Measurements from ENCODE around the gene SEZ6. TPM values are rescaled to one million over a fixed set of nuclear protein-coding genes. Genes with fewer than 3 reads are reported as not detected.

SEZ6 gene
- total RNA-seq, 1 experiment from 2014 or later = not detected

GRCh38 chr17:28968914-28969295 is 36.9 kb downstream of the SEZ6 start:
- POLR2A ChIA-PET (ENCODE audit: unreplicated experiment) = no interaction called here
- CTCF ChIA-PET = no interaction called here
- TF ChIP-seq, protein P1, sequence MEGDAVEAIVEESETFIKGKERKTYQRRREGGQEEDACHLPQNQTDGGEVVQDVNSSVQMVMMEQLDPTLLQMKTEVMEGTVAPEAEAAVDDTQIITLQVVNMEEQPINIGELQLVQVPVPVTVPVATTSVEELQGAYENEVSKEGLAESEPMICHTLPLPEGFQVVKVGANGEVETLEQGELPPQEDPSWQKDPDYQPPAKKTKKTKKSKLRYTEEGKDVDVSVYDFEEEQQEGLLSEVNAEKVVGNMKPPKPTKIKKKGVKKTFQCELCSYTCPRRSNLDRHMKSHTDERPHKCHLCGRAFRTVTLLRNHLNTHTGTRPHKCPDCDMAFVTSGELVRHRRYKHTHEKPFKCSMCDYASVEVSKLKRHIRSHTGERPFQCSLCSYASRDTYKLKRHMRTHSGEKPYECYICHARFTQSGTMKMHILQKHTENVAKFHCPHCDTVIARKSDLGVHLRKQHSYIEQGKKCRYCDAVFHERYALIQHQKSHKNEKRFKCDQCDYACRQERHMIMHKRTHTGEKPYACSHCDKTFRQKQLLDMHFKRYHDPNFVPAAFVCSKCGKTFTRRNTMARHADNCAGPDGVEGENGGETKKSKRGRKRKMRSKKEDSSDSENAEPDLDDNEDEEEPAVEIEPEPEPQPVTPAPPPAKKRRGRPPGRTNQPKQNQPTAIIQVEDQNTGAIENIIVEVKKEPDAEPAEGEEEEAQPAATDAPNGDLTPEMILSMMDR (conservative IDR thresholded peaks at IDR 0.05; ENCODE audit: low read depth, low read length) = no peak
- TF ChIP-seq EZH2 (IDR thresholded peaks at IDR 0.05; ENCODE audit: low read length, unreplicated experiment) = no peak
- TF ChIP-seq EZH2phosphoT487 (IDR thresholded peaks at IDR 0.05; ENCODE audit: borderline replicate concordance, low read length) = no peak
- Histone ChIP-seq H2AFZ (ENCODE audit: low read length) (no peak overlapping the region), H3K9me2 (replicated peaks; ENCODE audit: low read length) (no peaks in the 10 kb centered on the region), H3K27ac (ENCODE audit: low read length) (no peak overlapping the region), H3K4me1 (ENCODE audit: insufficient read depth, low read length) (no peaks in the 10 kb centered on the region), H3K9ac (ENCODE audit: low read length) (no peak overlapping the region), H3K9me3 (ENCODE audit: low read length) (no peaks in the 10 kb centered on the region), H3K36me3 (ENCODE audit: low read depth, low read length) (no peaks in the 10 kb centered on the region), H3F3A (ENCODE audit: low read length, unreplicated experiment) (no peaks in the 10 kb centered on the region), H3K4me2 (ENCODE audit: low read length) (no peak overlapping the region), H3K27me3 (ENCODE audit: low read length) (peaks cover 5% of the 10 kb centered on the region; the same call in 1 of the 2 replicates), H3K4me3 (ENCODE audit: low read length) (no peak overlapping the region), H4K20me1 (ENCODE audit: low read length) (no peaks in the 10 kb centered on the region), H3K79me2 (ENCODE audit: low read length) (no peaks in the 10 kb centered on the region)
- intact Hi-C loops (cut with micrococcal nuclease) = no loop called here
- no peak for ATAC-seq
- no peak for DNase-seq
- no TSS peak for BruUV-seq (replicated peaks)

DNA sequence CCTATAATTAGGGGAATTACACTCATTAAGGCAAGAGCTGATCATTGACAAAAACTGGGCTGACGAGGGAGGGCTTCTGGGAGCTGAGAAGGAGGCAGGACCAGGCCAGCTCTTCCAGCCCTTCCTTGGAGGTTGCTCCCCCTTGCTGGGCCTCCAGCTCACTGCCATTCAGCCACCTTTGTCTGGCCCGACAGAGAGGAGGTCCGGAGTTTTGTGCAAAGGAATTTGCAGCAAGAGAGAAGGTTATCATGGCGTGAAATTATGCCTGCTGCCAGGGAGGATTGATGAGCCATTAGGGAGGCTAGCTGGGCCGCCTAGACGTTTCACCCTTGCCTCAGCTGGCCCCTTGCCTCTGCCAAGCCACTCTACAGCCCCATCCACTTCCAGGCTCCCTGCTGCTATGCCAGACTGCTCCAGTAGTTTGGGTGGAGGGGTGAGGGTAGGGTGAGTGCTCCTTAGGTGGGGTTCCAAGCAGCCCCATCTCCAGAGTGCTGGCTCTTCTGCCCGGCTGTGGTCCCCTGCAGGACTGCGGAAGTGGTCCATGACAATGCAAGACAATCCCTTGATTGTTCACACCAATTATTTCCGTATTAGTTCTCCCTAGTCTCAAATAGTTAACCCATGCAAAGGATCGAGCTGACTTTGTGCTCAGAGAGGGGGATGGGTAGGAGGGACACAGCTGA is 37.5 kb downstream of the SEZ6 start:
- Histone ChIP-seq H3K27me3 (ENCODE audit: low read length) (peaks cover 8% of the 10 kb centered on the region), H3K9me3 (ENCODE audit: low read length) (no peaks in the 10 kb centered on the region), H3K9me2 (replicated peaks; ENCODE audit: low read length) (no peaks in the 10 kb centered on the region), H3K27ac (ENCODE audit: low read length) (no peak overlapping the region), H3K4me3 (ENCODE audit: low read length) (no peak overlapping the region), H3K79me2 (ENCODE audit: low read length) (no peaks in the 10 kb centered on the region), H3F3A (ENCODE audit: low read length, unreplicated experiment) (no peaks in the 10 kb centered on the region), H4K20me1 (ENCODE audit: low read length) (no peaks in the 10 kb centered on the region), H3K36me3 (ENCODE audit: low read depth, low read length) (no peaks in the 10 kb centered on the region), H3K4me2 (ENCODE audit: low read length) (no peak overlapping the region), H3K4me1 (ENCODE audit: insufficient read depth, low read length) (no peaks in the 10 kb centered on the region), H2AFZ (ENCODE audit: low read length) (no peak overlapping the region), H3K9ac (ENCODE audit: low read length) (no peak overlapping the region)
- ATAC-seq (no peak), DNase-seq (no peak)
- intact Hi-C loops (cut with micrococcal nuclease) = no loop called here
- POLR2A ChIA-PET (ENCODE audit: unreplicated experiment) = no interaction called here
- TF ChIP-seq EZH2phosphoT487 (IDR thresholded peaks at IDR 0.05; ENCODE audit: borderline replicate concordance, low read length) (no peak), EZH2 (IDR thresholded peaks at IDR 0.05; ENCODE audit: low read length, unreplicated experiment) (no peak)
- TF ChIP-seq, protein P1 (conservative IDR thresholded peaks at IDR 0.05; ENCODE audit: low read depth, low read length) = no peak
- CTCF ChIA-PET = no interaction called here
- BruUV-seq (replicated peaks) = no TSS peak
